HG02678 (cell line): Measurements from ENCODE around the gene CD14.
"Not testable (repeated sequence)": the region's sequence is repeated elsewhere in the genome, so short reads cannot be mapped to it uniquely, and the experiment has no call there.

Source experiments
- ATAC-seq: cut with Tn5 transposase; IDR thresholded peaks from one replicate; pipeline ENCODE4 v1.9.1; 2021; ENCODE audit warnings: mild to moderate bottlenecking, moderate library complexity; ENCODE audit not compliant: unreplicated experiment

Gene CD14

GRCh38 chr5:140633021-140633471, at the start of gene CD14:
Gene CD14, minus strand, starts transcription at chr5:140633175. Its CDS starts 104 bp downstream, at chr5:140633071.
- ATAC-seq = no peak

- ATAC-seq = no peak
These were observed 46.0 kb upstream of the CD14 start for GRCh38 chr5:140678993-140679392.

- no peak for ATAC-seq
These were observed 45.0 kb upstream of the CD14 start for GRCh38 chr5:140677947-140678346.

GRCh38 chr5:140674629-140675028, 41.7 kb upstream of the CD14 start:
- ATAC-seq = no peak

GRCh38 chr5:140674211-140674610, 41.2 kb upstream of the CD14 start:
- no peak for ATAC-seq

- no peak for ATAC-seq
These were observed 40.4 kb upstream of the CD14 start, which contains the start of gene DND1 for GRCh38 chr5:140673187-140673976. Gene DND1, minus strand, starts transcription at chr5:140673576. Its CDS starts 34 bp downstream, at chr5:140673542.

GRCh38 chr5:140672455-140673186, 39.6 kb upstream of the CD14 start:
- no peak for ATAC-seq

GRCh38 chr5:140671472-140672125, 38.6 kb upstream of the CD14 start:
- ATAC-seq = no peak

- ATAC-seq = not testable (repeated sequence)
These were observed 38.1 kb upstream of the CD14 start for GRCh38 chr5:140671035-140671434.

GRCh38 chr5:140664359-140665119, 31.6 kb upstream of the CD14 start, which contains the start of gene WDR55:
Gene WDR55, plus strand, starts transcription at chr5:140664904. Its CDS starts 9 bp downstream, at chr5:140664913.
- ATAC-seq = peak; percentile 97

- ATAC-seq = no peak
These were observed 31.0 kb upstream of the CD14 start for GRCh38 chr5:140664030-140664358.

GRCh38 chr5:140660371-140660770, 27.4 kb upstream of the CD14 start:
- ATAC-seq = not testable (repeated sequence)

- no peak for ATAC-seq
These were observed 25.9 kb upstream of the CD14 start for GRCh38 chr5:140658870-140659269.

- ATAC-seq = peak; percentile 38
These were observed 14.1 kb upstream of the CD14 start for GRCh38 chr5:140647042-140647419.

- no peak for ATAC-seq
These were observed 9.7 kb upstream of the CD14 start for GRCh38 chr5:140642718-140643117.

GRCh38 chr5:140641716-140642115, 8.7 kb upstream of the CD14 start:
- no peak for ATAC-seq

GRCh38 chr5:140639148-140639981, 6.4 kb upstream of the CD14 start, which contains the start of gene TMCO6:
Gene TMCO6, plus strand, starts transcription at chr5:140639451. Its CDS starts 77 bp downstream, at chr5:140639528.
- peak; percentile 96 for ATAC-seq

GRCh38 chr5:140638898-140639147, 5.8 kb upstream of the CD14 start:
- ATAC-seq = not testable (repeated sequence)

GRCh38 chr5:140637371-140638100, 4.6 kb upstream of the CD14 start:
- no peak for ATAC-seq
